ENCODE data around the gene DICER1.

GRCh38 chr14:95098984-95099599, 58.2 kb downstream of the DICER1 start:
- TF ChIP-seq CTCF (IDR thresholded peaks at IDR 0.05) (peak; percentile 78), POLR2AphosphoS5 (IDR thresholded peaks at IDR 0.05; ENCODE audit: low read depth, low read length) (no peak), TCF7L2 (IDR thresholded peaks at IDR 0.05; ENCODE audit: low read depth, low read length) (no peak)
